Uterus (tissue), 2 donors: ENCODE measurements around the gene STX10.
"Not testable (repeated sequence)": the region's sequence is repeated elsewhere in the genome, so short reads cannot be mapped to it uniquely, and the experiment has no call there.

Experiments
- CTCF ChIP-seq, 4 experiments: fragments of 200-600 bp in 2 of 4; fragments of 450-650 bp in 2 of 4; sonication (generic) in 2 of 4; IDR thresholded peaks; one replicate each; pipeline ENCODE4 v1.5.1; 2016 to 2019; ENCODE audit warnings: antibody characterized with exemption in 4 of 4, mild to moderate bottlenecking in 2 of 4, moderate library complexity in 1 of 4
- POLR2A ChIP-seq, 2 donors: fragments of 450-650 bp; IDR thresholded peaks; one replicate each; pipeline ENCODE4 v1.6.1; 2016; ENCODE audit warnings: antibody characterized with exemption in 2 of 2, mild to moderate bottlenecking in 1 of 2, moderate library complexity in 1 of 2

GRCh38 chr19:13185763-13186657, 35.8 kb upstream of the STX10 start:
- TF ChIP-seq CTCF, POLR2A (IDR thresholded peaks at IDR 0.05): not testable (repeated sequence)
